Transverse colon (tissue), 4 donors: ENCODE measurements around the gene TMPRSS12. TPM values are rescaled to one million over a fixed set of nuclear protein-coding genes. Genes with fewer than 3 reads are reported as not detected.
"Not testable (repeated sequence)": the region's sequence is repeated elsewhere in the genome, so short reads cannot be mapped to it uniquely, and the experiment has no call there.

Source experiments
- DNase-seq: peaks from one replicate; pipeline ENCODE4 v3.0.0-alpha.2; 2019
- H3K27ac ChIP-seq, 4 donors: fragments of 200-600 bp; sonication (generic); 2 replicates each; pipeline ENCODE4 v1.5.1; 2016 to 2018; ENCODE audit warnings: inconsistent platforms in 4 of 4
- H3K27me3 ChIP-seq: fragments of 200-600 bp; sonication (generic); 2 replicates; pipeline ENCODE4 v1.5.1; 2017; ENCODE audit warnings: inconsistent platforms
- H3K36me3 ChIP-seq, 4 donors: fragments of 200-600 bp; sonication (generic); 2 replicates each; pipeline ENCODE4 v1.5.1; 2017 to 2019; ENCODE audit warnings: inconsistent platforms in 4 of 4
- H3K4me1 ChIP-seq, 4 donors: fragments of 200-600 bp; sonication (generic); 2 replicates each; pipeline ENCODE4 v1.5.1; 2017 to 2020; ENCODE audit warnings: inconsistent platforms in 4 of 4
- H3K4me3 ChIP-seq, 4 donors: fragments of 200-600 bp; sonication (generic); 1 replicate in 1 of 4; 2 replicates in 3 of 4; pipeline versions ENCODE4 v1.5.1 to v1.6.1; 2017 to 2019; ENCODE audit warnings: inconsistent platforms in 4 of 4
- H3K9me3 ChIP-seq, 2 donors: fragments of 200-600 bp; sonication (generic); 2 replicates each; pipeline ENCODE4 v1.5.1; 2017 to 2019; ENCODE audit warnings: inconsistent platforms in 2 of 2
- CTCF ChIP-seq, 5 experiments: fragments of 200-600 bp in 3 of 5; fragments of 450-650 bp in 2 of 5; sonication (generic) in 3 of 5; IDR thresholded peaks; 1 replicate in 2 of 5; 2 replicates in 3 of 5; pipeline ENCODE4 v1.5.1; 2016 to 2017; ENCODE audit warnings: antibody characterized with exemption in 5 of 5, inconsistent platforms in 3 of 5, mild to moderate bottlenecking in 2 of 5, moderate library complexity in 1 of 5
- EP300 ChIP-seq: sonication (generic); formaldehyde crosslinking; IDR thresholded peaks from one replicate; pipeline ENCODE4 v1.6.1; 2017; ENCODE audit warnings: antibody characterized with exemption, low read depth
- POLR2A ChIP-seq: fragments of 450-650 bp; IDR thresholded peaks from one replicate; pipeline ENCODE4 v1.6.1; 2016; ENCODE audit warnings: antibody characterized with exemption, mild to moderate bottlenecking, moderate library complexity
- POLR2AphosphoS5 ChIP-seq, 3 donors: sonication (generic); formaldehyde crosslinking; IDR thresholded peaks; one replicate each; pipeline ENCODE4 v1.6.1; 2016; ENCODE audit warnings: antibody characterized with exemption in 3 of 3
- WGBS, 2 donors: methylation state at CpG; one replicate each; pipeline ENCODE4 v1.1.5; 2018; ENCODE audit warnings: low coverage in 1 of 2; 5-methylcytosine and 5-hydroxymethylcytosine counted together
- in situ Hi-C, 4 donors: fragments of 200-750 bp; cut with MboI; loops; one replicate each; pipeline versions ENCODE4 v1.15.0 to v1.15.1; 2017; ENCODE audit warnings: low sequenced_read_pairs in 3 of 4, low pct_ligation_motif_present in 1 of 4, low pct_unique_long_range_greater_than_20kb in 1 of 4
- intact Hi-C: fragments of 100-400 bp; cut with DNase I; formaldehyde crosslinking; loops from one replicate; pipeline ENCODE4 v1.15.1; 2023; ENCODE audit warnings: low total_unique reads
- total RNA-seq, 4 donors: library from RNA; depleted of rRNA; stranded (reverse); fragments of >200 nt; gene quantifications; one replicate each; pipeline ENCODE4 v1.1.0, GENCODE V29; 2016

Gene TMPRSS12
- total RNA-seq, 4 donors from 2014 or later, result not detected

GRCh38 chr12:50859621-50860310 is 17.0 kb downstream of the TMPRSS12 start:
- no peaks in the 10 kb centered on the region for H3K27me3 ChIP-seq
- in situ Hi-C loops, result no loop called here
- no peak overlapping the region for H3K4me3 ChIP-seq
- intact Hi-C loops, result no loop called here
- H3K27ac ChIP-seq, result no peak overlapping the region
- TF ChIP-seq CTCF (IDR thresholded peaks at IDR 0.05) (no peak), POLR2AphosphoS5 (IDR thresholded peaks at IDR 0.05) (no peak), EP300 (no peak), POLR2A (no peak)
- 73 to 78% methylated on average over 4 of the region's 4 CpGs for WGBS, 2 donors
- no peaks in the 10 kb centered on the region for H3K4me1 ChIP-seq
- DNase-seq, result no peak
- no peaks in the 10 kb centered on the region for H3K9me3 ChIP-seq
- no peaks in the 10 kb centered on the region for H3K36me3 ChIP-seq

GRCh38 chr12:50862316-50862715 is 19.6 kb downstream of the TMPRSS12 start:
- Histone ChIP-seq H3K27ac (no peak overlapping the region), H3K4me3 (no peak overlapping the region), H3K36me3 (no peaks in the 10 kb centered on the region), H3K27me3 (no peaks in the 10 kb centered on the region), H3K9me3 (no peaks in the 10 kb centered on the region), H3K4me1 (no peaks in the 10 kb centered on the region)
- intact Hi-C loops, result no loop called here
- DNase-seq, result no peak
- in situ Hi-C loops, result no loop called here
- TF ChIP-seq EP300 (no peak), POLR2A (no peak), POLR2AphosphoS5 (IDR thresholded peaks at IDR 0.05) (no peak), CTCF (IDR thresholded peaks at IDR 0.05) (no peak)
- 87 to 91% methylated on average over 4 to 6 of the region's 6 CpGs for WGBS, 2 donors

- in situ Hi-C loops (no loop called here), intact Hi-C loops (no loop called here)
- Histone ChIP-seq H3K9me3 (no peaks in the 10 kb centered on the region), H3K4me3 (no peak overlapping the region), H3K27ac (no peak overlapping the region), H3K36me3 (no peaks in the 10 kb centered on the region), H3K27me3 (no peaks in the 10 kb centered on the region), H3K4me1 (no peaks in the 10 kb centered on the region)
- TF ChIP-seq POLR2AphosphoS5 (IDR thresholded peaks at IDR 0.05), result no peak
- TF ChIP-seq CTCF (IDR thresholded peaks at IDR 0.05), result no peak
- no peak for TF ChIP-seq POLR2A
- TF ChIP-seq EP300, result no peak
- DNase-seq, result no peak
- WGBS, 2 donors, result 86 to 100% methylated on average over 2 to 3 of the region's 3 CpGs
These were observed 22.5 kb downstream of the TMPRSS12 start for GRCh38 chr12:50865266-50865665.

GRCh38 chr12:50868881-50869280 is 26.2 kb downstream of the TMPRSS12 start:
- DNase-seq, H3K36me3 ChIP-seq, H3K4me3 ChIP-seq, intact Hi-C loops, H3K27me3 ChIP-seq, H3K4me1 ChIP-seq, in situ Hi-C loops, H3K27ac ChIP-seq, H3K9me3 ChIP-seq: not testable (repeated sequence)
- 28 to 33% methylated on average over 2 of the region's 2 CpGs for WGBS, 2 donors

GRCh38 chr12:50882563-50882962 is 39.8 kb downstream of the TMPRSS12 start:
- in situ Hi-C loops, result no loop called here
- 92 to 96% methylated on average over 3 of the region's 3 CpGs for WGBS, 2 donors

More at GRCh38 chr12:50882563-50882962, 39.8 kb downstream of the TMPRSS12 start:
- no peaks in the 10 kb centered on the region for H3K27me3 ChIP-seq
- intact Hi-C loops, result no loop called here
- peaks cover 0 to 3% of the 10 kb centered on the region in 2 donors for H3K9me3 ChIP-seq
- DNase-seq, result no peak
- TF ChIP-seq POLR2AphosphoS5 (IDR thresholded peaks at IDR 0.05) (no peak), POLR2A (no peak), EP300 (no peak), CTCF (IDR thresholded peaks at IDR 0.05) (no peak)
- H3K36me3 ChIP-seq, result no peaks in the 10 kb centered on the region
- no peaks in the 10 kb centered on the region for H3K4me1 ChIP-seq
- H3K27ac ChIP-seq, result no peak overlapping the region
- no peak overlapping the region for H3K4me3 ChIP-seq
